Transverse colon (tissue), 3 donors: ENCODE measurements around the gene DPH5.

Experiments used
- POLR2A ChIP-seq: fragments of 450-650 bp; IDR thresholded peaks from one replicate; pipeline ENCODE4 v1.6.1; 2016; ENCODE audit warnings: antibody characterized with exemption, mild to moderate bottlenecking, moderate library complexity
- TF ChIP-seq, protein P1 (sequence below), 5 experiments: fragments of 200-600 bp in 3 of 5; fragments of 450-650 bp in 2 of 5; sonication (generic) in 3 of 5; IDR thresholded peaks; 1 replicate in 2 of 5; 2 replicates in 3 of 5; pipeline ENCODE4 v1.5.1; 2016 to 2017; ENCODE audit warnings: antibody characterized with exemption in 5 of 5, inconsistent platforms in 3 of 5, mild to moderate bottlenecking in 2 of 5, moderate library complexity in 1 of 5

DNA sequence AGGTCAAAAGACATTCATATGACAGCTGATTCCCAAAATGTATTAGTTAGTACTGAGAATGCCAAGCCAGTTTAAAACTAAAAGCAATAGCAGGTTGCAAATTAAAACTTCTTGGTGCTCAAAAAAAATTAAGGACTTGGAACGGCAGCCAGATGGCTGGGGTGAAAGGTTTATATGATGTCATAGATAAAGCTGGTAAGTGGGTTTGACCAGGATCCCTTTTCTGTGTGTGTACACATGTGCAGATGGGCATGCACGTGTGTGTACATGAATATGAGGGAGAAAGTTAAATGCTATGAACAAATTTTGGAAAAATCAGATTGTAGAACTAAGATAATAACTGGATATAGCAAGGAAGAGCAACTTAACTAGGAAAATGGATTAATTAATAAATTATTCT is 39.1 kb upstream of the DPH5 start:
- TF ChIP-seq, protein P1, sequence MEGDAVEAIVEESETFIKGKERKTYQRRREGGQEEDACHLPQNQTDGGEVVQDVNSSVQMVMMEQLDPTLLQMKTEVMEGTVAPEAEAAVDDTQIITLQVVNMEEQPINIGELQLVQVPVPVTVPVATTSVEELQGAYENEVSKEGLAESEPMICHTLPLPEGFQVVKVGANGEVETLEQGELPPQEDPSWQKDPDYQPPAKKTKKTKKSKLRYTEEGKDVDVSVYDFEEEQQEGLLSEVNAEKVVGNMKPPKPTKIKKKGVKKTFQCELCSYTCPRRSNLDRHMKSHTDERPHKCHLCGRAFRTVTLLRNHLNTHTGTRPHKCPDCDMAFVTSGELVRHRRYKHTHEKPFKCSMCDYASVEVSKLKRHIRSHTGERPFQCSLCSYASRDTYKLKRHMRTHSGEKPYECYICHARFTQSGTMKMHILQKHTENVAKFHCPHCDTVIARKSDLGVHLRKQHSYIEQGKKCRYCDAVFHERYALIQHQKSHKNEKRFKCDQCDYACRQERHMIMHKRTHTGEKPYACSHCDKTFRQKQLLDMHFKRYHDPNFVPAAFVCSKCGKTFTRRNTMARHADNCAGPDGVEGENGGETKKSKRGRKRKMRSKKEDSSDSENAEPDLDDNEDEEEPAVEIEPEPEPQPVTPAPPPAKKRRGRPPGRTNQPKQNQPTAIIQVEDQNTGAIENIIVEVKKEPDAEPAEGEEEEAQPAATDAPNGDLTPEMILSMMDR (IDR thresholded peaks at IDR 0.05), result no peak
- TF ChIP-seq POLR2A, result no peak
